Testis (tissue), 3 donors: ENCODE data around the gene PGP. TPM values are rescaled to one million over a fixed set of nuclear protein-coding genes. Genes with fewer than 3 reads are reported as not detected.

Experiments used
- DNase-seq: peaks from one replicate; pipeline ENCODE4 v3.0.0-alpha.2; 2019
- H3K27ac ChIP-seq, 2 donors: fragments of 200-600 bp; sonication (generic); one replicate each; pipeline ENCODE4 v1.5.1; 2019
- H3K27me3 ChIP-seq: fragments of 200-600 bp; sonication (generic); one replicate; pipeline ENCODE4 v1.5.1; 2019
- H3K36me3 ChIP-seq: fragments of 200-600 bp; sonication (generic); one replicate; pipeline ENCODE4 v1.5.1; 2017; ENCODE audit warnings: low read depth; ENCODE audit errors: missing control alignments
- H3K4me1 ChIP-seq: fragments of 200-600 bp; sonication (generic); one replicate; pipeline ENCODE4 v1.5.1; 2019
- H3K4me3 ChIP-seq, 2 donors: fragments of 200-600 bp; sonication (generic); one replicate each; pipeline ENCODE4 v1.5.1; 2017 to 2019
- H3K9me3 ChIP-seq: fragments of 200-600 bp; sonication (generic); one replicate; pipeline ENCODE4 v1.5.1; 2017
- POLR2A ChIP-seq: fragments of 450-650 bp; IDR thresholded peaks from one replicate; pipeline ENCODE4 v1.6.1; 2017; ENCODE audit warnings: antibody characterized with exemption, mild to moderate bottlenecking, moderate library complexity
- WGBS, 2 donors: methylation state at CpG; one replicate each; pipeline ENCODE4 v1.1.5; 2018; 5-methylcytosine and 5-hydroxymethylcytosine counted together
- intact Hi-C: fragments of 100-400 bp; cut with DNase I; formaldehyde crosslinking; loops from one replicate; pipeline ENCODE4 v1.15.1; 2023; ENCODE audit warnings: low total_unique reads
- polyA plus RNA-seq: library from polyadenylated mRNA; stranded (reverse); fragments of 350-450 nt; fragmentation: Illumina TruSeq; extraction: RNeasy Lipid Tissue Mini Kit (QIAGEN cat#74804); gene quantifications from one replicate; pipeline ENCODE4 v1.2.3, GENCODE V29; 2014; ENCODE audit warnings: low read depth, low replicate concordance; ENCODE audit not compliant: insufficient read depth
- total RNA-seq, 2 donors: library from RNA; depleted of rRNA; stranded (reverse); fragments of >200 nt; gene quantifications; one replicate each; pipeline ENCODE4 v1.2.3, GENCODE V29; 2016
- TF ChIP-seq, protein P1 (sequence below), 3 experiments: fragments of 450-650 bp in 2 of 3; fragments of 200-600 bp in 1 of 3; sonication (generic) in 1 of 3; IDR thresholded peaks; one replicate each; pipeline ENCODE4 v1.5.1; 2016 to 2019; ENCODE audit warnings: antibody characterized with exemption in 3 of 3, mild to moderate bottlenecking in 2 of 3, moderate library complexity in 1 of 3

PGP gene
- total and polyA plus RNA-seq, 3 donors from 2014 or later, result 50.0 to 118 (median 56.3) TPM

DNA sequence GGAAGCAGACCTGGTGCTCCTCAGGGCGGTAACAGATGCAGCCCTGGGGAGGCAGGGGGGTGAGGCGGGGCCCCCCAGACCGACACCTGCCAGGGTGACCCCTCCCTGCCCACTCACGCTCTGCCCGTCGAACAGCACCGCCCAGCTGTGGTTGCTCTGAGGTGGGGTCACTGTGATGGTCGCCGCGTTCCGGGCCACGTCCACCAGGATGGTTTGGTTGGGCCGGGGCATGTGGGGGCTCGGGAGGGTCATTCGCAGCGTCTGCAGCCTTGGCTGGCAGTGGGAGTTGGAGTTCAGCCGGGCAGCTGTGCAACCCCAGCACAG lies 4.7 kb downstream of the PGP start:
- Histone ChIP-seq H3K4me1 (peaks cover 51% of the 10 kb centered on the region), H3K4me3 (no peak overlapping the region), H3K27me3 (no peaks in the 10 kb centered on the region), H3K36me3 (no peaks in the 10 kb centered on the region), H3K27ac (no peak overlapping the region), H3K9me3 (no peaks in the 10 kb centered on the region)
- TF ChIP-seq POLR2A, result no peak
- TF ChIP-seq, protein P1, sequence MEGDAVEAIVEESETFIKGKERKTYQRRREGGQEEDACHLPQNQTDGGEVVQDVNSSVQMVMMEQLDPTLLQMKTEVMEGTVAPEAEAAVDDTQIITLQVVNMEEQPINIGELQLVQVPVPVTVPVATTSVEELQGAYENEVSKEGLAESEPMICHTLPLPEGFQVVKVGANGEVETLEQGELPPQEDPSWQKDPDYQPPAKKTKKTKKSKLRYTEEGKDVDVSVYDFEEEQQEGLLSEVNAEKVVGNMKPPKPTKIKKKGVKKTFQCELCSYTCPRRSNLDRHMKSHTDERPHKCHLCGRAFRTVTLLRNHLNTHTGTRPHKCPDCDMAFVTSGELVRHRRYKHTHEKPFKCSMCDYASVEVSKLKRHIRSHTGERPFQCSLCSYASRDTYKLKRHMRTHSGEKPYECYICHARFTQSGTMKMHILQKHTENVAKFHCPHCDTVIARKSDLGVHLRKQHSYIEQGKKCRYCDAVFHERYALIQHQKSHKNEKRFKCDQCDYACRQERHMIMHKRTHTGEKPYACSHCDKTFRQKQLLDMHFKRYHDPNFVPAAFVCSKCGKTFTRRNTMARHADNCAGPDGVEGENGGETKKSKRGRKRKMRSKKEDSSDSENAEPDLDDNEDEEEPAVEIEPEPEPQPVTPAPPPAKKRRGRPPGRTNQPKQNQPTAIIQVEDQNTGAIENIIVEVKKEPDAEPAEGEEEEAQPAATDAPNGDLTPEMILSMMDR (IDR thresholded peaks at IDR 0.05), result no peak
- DNase-seq, result no peak
- WGBS, 2 donors, result 71 to 87% methylated on average over 3 to 16 of the region's 17 CpGs
- intact Hi-C loops, result no loop called here

DNA sequence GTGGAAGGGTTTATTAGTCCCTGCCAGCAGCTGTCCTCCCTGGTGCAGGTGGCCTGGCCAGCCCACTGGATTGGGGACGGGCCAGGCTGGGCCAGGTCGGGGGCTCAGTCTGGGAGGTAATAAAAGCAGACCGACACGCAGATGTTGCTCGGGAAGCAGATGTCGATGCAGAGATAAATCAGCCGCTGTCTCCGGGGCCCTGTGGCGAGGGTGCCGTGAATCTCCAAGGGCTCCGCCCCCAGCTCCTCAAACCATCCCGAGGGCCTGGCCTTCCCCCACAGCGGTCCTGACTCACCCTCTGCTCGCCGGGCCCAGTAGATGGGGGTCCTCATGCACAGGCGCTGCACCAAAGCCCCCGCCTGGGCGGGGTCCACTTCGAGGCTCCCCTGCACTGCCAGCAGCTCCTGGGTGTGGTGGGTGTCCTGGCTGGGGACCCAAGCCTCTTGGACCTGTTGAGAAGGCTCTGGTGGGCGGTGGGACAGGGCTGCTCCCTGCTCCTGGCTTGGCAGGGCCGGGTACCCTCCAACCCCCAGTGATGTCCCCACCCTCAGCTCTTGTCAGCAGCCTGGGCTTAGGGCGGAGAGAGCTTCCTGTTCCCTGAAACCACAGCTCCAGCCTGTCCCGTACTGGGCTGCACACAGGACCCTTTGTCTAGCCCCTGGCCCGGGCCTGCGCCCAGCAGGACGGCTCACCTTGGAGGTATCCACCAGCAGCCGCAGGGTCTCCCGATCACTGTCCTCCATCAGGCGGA lies 5.2 kb downstream of the PGP start:
- H3K4me3 ChIP-seq, result no peak overlapping the region
- H3K27ac ChIP-seq, result no peak overlapping the region
- intact Hi-C loops, result no loop called here
- WGBS, 2 donors, result 73 to 74% methylated on average over 6 to 29 of the region's 29 CpGs
- no peaks in the 10 kb centered on the region for H3K36me3 ChIP-seq
- no peaks in the 10 kb centered on the region for H3K27me3 ChIP-seq
- no peaks in the 10 kb centered on the region for H3K9me3 ChIP-seq
- DNase-seq, result no peak
- H3K4me1 ChIP-seq, result peaks cover 55% of the 10 kb centered on the region
- TF ChIP-seq POLR2A, result no peak

DNA sequence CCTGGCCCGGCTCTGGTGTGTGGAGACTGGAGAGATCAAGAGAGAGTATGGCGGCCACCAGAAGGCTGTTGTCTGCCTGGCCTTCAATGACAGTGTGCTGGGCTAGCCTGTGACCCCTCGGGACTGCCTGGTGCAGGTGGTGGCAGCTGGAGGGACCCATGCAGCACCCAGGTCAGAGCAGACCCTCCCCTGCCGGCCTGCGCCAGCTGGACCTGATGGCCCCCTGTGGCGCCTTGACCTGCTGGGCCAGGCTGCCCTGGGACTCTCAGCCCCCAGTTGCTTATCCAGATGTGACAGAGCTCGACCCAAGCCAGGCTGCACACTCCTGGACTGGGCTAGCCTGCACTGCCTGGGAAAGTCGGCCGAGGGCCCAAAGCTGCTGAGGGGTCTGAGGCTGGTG lies 5.9 kb downstream of the PGP start:
- no peaks in the 10 kb centered on the region for H3K27me3 ChIP-seq
- TF ChIP-seq POLR2A, result no peak
- TF ChIP-seq, protein P1 (IDR thresholded peaks at IDR 0.05), result no peak
- no peak overlapping the region for H3K27ac ChIP-seq
- no peaks in the 10 kb centered on the region for H3K36me3 ChIP-seq
- WGBS, 2 donors, result 89 to 94% methylated on average over 3 to 9 of the region's 9 CpGs
- H3K4me1 ChIP-seq, result peaks cover 55% of the 10 kb centered on the region
- no peak for DNase-seq
- no peak overlapping the region for H3K4me3 ChIP-seq
- no peaks in the 10 kb centered on the region for H3K9me3 ChIP-seq
- intact Hi-C loops, result no loop called here

DNA sequence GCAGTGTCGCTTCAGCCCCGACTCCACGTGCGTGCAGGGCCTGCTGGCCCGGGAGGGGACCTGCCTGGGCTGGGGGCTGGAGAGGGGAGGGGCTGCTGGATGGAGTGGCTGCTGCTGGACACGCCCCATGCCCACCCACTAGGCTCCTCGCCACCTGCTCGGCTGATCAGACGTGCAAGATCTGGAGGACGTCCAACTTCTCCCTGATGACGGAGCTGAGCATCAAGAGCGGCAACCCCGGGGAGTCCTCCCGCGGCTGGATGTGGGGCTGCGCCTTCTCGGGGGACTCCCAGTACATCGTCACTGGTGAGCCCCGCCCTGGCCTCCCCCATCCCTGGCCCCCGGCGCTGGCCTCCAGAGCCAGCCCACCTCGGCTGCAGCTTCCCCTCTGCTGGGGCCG lies 6.3 kb downstream of the PGP start:
- WGBS, 2 donors, result 82 to 88% methylated on average over 19 to 21 of the region's 23 CpGs
- H3K27ac ChIP-seq, result no peak overlapping the region
- H3K36me3 ChIP-seq, result no peaks in the 10 kb centered on the region
- H3K4me3 ChIP-seq, result no peak overlapping the region
- no peak for DNase-seq
- peaks cover 50% of the 10 kb centered on the region for H3K4me1 ChIP-seq
- no peaks in the 10 kb centered on the region for H3K27me3 ChIP-seq
- TF ChIP-seq POLR2A, result no peak
- TF ChIP-seq, protein P1 (IDR thresholded peaks at IDR 0.05), result no peak
- intact Hi-C loops, result no loop called here
- H3K9me3 ChIP-seq, result no peaks in the 10 kb centered on the region

DNA sequence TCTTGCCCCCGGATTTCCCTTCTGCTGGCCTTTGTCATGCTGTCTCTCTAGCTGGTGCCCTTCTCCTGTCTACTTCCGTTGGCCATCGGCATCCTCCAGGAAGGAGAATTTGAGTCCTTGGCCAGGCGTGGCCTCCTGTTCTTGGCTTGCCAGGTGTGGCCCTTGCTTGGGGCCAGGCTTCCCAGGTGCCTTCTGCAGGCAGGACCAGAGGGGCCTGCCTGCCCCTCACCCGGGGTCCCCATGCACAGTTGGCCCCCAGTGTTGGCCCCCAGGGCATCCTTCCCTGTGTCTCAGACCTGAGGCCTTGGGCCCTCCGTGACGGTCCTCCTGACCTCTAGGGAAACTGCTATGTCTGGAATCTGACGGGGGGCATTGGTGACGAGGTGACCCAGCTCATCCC lies 6.8 kb downstream of the PGP start:
- Histone ChIP-seq H3K27ac (no peak overlapping the region), H3K36me3 (no peaks in the 10 kb centered on the region), H3K9me3 (no peaks in the 10 kb centered on the region), H3K27me3 (no peaks in the 10 kb centered on the region), H3K4me3 (no peak overlapping the region), H3K4me1 (peaks cover 46% of the 10 kb centered on the region)
- WGBS, 2 donors, result 87 to 89% methylated on average over 5 to 9 of the region's 9 CpGs
- DNase-seq, result no peak
- intact Hi-C loops, result no loop called here
- TF ChIP-seq, protein P1 (IDR thresholded peaks at IDR 0.05), result no peak
- no peak for TF ChIP-seq POLR2A
